KMS-11 (cell line): ENCODE data around the gene ELF1.
"Not testable (repeated sequence)": the region's sequence is repeated elsewhere in the genome, so short reads cannot be mapped to it uniquely, and the experiment has no call there.

Source experiments
- H2AFZ ChIP-seq: fragments of 200-600 bp; sonication (generic); 2 replicates; pipeline ENCODE4 v1.6.1; 2016; ENCODE audit warnings: antibody characterized with exemption, mixed run types, low read depth
- H3K27ac ChIP-seq: fragments of 200-600 bp; sonication (generic); 2 replicates; pipeline ENCODE4 v1.6.1; 2016; ENCODE audit warnings: mild to moderate bottlenecking, mixed run types
- H3K27me3 ChIP-seq: fragments of 200-600 bp; sonication (generic); 2 replicates; pipeline ENCODE4 v1.6.1; 2017; ENCODE audit warnings: mild to moderate bottlenecking, low read depth, mixed run types, moderate library complexity; ENCODE audit not compliant: insufficient read depth
- H3K36me3 ChIP-seq: fragments of 200-600 bp; sonication (generic); 2 replicates; pipeline ENCODE4 v1.6.1; 2017; ENCODE audit warnings: mild to moderate bottlenecking, mixed run types; ENCODE audit not compliant: insufficient read depth
- H3K4me1 ChIP-seq: fragments of 200-600 bp; sonication (generic); 2 replicates; pipeline ENCODE4 v1.6.1; 2016; ENCODE audit warnings: mild to moderate bottlenecking, low read depth, mixed run types; ENCODE audit not compliant: poor library complexity, severe bottlenecking
- H3K4me2 ChIP-seq: fragments of 200-600 bp; sonication (generic); 2 replicates; pipeline ENCODE4 v1.7.0; 2016; ENCODE audit warnings: mild to moderate bottlenecking, mixed run types
- H3K4me3 ChIP-seq: fragments of 200-600 bp; sonication (generic); IDR thresholded peaks from 2 replicates; pipeline ENCODE4 v1.6.1; 2017; ENCODE audit warnings: low read depth, low read length, mixed read lengths; ENCODE audit not compliant: insufficient read depth
- H3K79me2 ChIP-seq: fragments of 200-600 bp; sonication (generic); 2 replicates; pipeline ENCODE4 v1.6.1; 2016; ENCODE audit warnings: low read depth, mixed run types; ENCODE audit not compliant: insufficient read depth
- H3K9ac ChIP-seq: fragments of 200-600 bp; sonication (generic); 2 replicates; pipeline ENCODE4 v1.6.1; 2016; ENCODE audit warnings: mild to moderate bottlenecking, mixed run types
- H4K20me1 ChIP-seq: fragments of 200-600 bp; sonication (generic); 2 replicates; pipeline ENCODE4 v1.6.1; 2016; ENCODE audit warnings: mild to moderate bottlenecking, mixed run types; ENCODE audit not compliant: insufficient read depth
- CTCF ChIP-seq: fragments of 200-600 bp; sonication (generic); conservative IDR thresholded peaks from 2 replicates; pipeline ENCODE4 v1.6.1; 2017; ENCODE audit warnings: low read depth, mild to moderate bottlenecking, antibody characterized with exemption, low read length, moderate library complexity, mixed read lengths

The ELF1 gene

GRCh38 chr13:40895227-40896184, 123.6 kb downstream of the ELF1 start:
- H2AFZ ChIP-seq = no peak overlapping the region
- H3K4me2 ChIP-seq = no peak overlapping the region
- no peak overlapping the region for H3K27ac ChIP-seq
- no peaks in the 10 kb centered on the region for H3K36me3 ChIP-seq
- no peaks in the 10 kb centered on the region for H3K79me2 ChIP-seq
- no peak for TF ChIP-seq CTCF
- no peak overlapping the region for H3K4me3 ChIP-seq
- no peaks in the 10 kb centered on the region for H4K20me1 ChIP-seq
- H3K9ac ChIP-seq = no peak overlapping the region
- H3K27me3 ChIP-seq = no peaks in the 10 kb centered on the region
- H3K4me1 ChIP-seq = no peaks in the 10 kb centered on the region

GRCh38 chr13:40893573-40893972, 125.5 kb downstream of the ELF1 start:
- H3K9ac ChIP-seq, H3K4me2 ChIP-seq, H3K27ac ChIP-seq, H3K27me3 ChIP-seq, H2AFZ ChIP-seq, H3K79me2 ChIP-seq, H3K4me1 ChIP-seq, H4K20me1 ChIP-seq, H3K4me3 ChIP-seq, H3K36me3 ChIP-seq: not testable (repeated sequence)

GRCh38 chr13:40886017-40886416, 133.1 kb downstream of the ELF1 start:
- Histone ChIP-seq H2AFZ (no peak overlapping the region), H3K36me3 (no peaks in the 10 kb centered on the region), H3K4me1 (no peaks in the 10 kb centered on the region), H3K27me3 (no peaks in the 10 kb centered on the region), H4K20me1 (no peaks in the 10 kb centered on the region), H3K79me2 (no peaks in the 10 kb centered on the region), H3K4me3 (no peak overlapping the region), H3K27ac (no peak overlapping the region), H3K4me2 (no peak overlapping the region), H3K9ac (no peak overlapping the region)
- TF ChIP-seq CTCF = no peak

- not testable (repeated sequence) for H3K27me3 ChIP-seq, H4K20me1 ChIP-seq, H3K4me2 ChIP-seq, H3K27ac ChIP-seq, H3K36me3 ChIP-seq, H3K79me2 ChIP-seq, H3K4me1 ChIP-seq, H3K4me3 ChIP-seq, H3K9ac ChIP-seq, H2AFZ ChIP-seq
These were observed 134.9 kb downstream of the ELF1 start for GRCh38 chr13:40884175-40884574.
